ENCODE data around the gene NXF1. TPM values are rescaled to one million over a fixed set of nuclear protein-coding genes. Genes with fewer than 3 reads are reported as not detected.

Gene NXF1
- polyA plus RNA-seq, 1 donor (not counting 4 experiments of a cell fraction or from before 2014, with no cell fraction given) = 25.3 TPM

DNA sequence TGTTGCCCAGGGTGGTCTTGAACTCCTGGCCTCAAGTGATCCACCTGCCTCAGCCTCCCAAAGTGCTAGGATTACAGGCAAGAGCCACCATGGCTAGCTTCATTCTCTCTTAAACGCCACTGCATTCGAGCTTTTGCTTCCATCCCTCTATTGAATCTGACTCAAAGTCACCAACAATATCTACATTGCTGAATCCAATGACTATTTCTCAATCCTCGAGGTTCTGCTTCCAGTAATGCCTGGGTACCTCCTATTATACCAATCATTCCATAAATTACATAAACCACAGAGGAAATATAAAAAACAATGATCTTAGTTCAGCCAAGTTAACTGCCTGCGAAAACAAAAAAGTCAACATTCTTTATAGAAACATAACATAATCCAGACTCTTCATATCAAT lies 11.9 kb upstream of the NXF1 start:
- H3K27me3 ChIP-seq (ENCODE audit: control insufficient read depth, extremely low read depth, insufficient read depth, low read length) = no peaks in the 10 kb centered on the region

DNA sequence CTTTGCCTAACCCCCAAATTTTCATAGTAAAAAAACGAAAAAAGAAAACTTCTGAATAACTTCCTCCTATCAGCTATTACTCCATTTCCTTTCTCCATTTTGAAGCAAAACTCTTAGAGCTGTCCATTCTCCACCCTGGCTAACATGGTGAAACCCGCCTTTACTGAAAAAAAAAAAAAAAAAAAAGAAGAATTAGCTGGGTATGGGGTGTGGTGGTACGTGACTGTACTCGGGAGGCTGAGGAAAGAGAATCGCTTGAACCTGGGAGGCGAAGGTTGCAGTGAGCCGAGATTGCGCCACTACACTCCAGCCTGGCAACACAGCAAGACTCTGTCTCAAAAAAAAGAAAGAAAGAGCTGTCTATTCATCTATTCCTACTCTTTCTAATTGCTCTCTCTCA lies 11.3 kb upstream of the NXF1 start:
- Histone ChIP-seq H3K9ac (ENCODE audit: control insufficient read depth, extremely low read depth, insufficient read depth, low read length) (no peak overlapping the region), H2AFZ (ENCODE audit: control insufficient read depth, low read length) (no peak overlapping the region), H4K20me1 (ENCODE audit: control insufficient read depth, extremely low read depth, insufficient read depth, low read length) (no peaks in the 10 kb centered on the region), H3K9me1 (ENCODE audit: control insufficient read depth, extremely low read depth, insufficient read depth, low read length) (no peaks in the 10 kb centered on the region), H3K4me3 (ENCODE audit: control insufficient read depth in 2 of 3, extremely low read depth in 1 of 3, insufficient read depth in 2 of 3, low read depth in 1 of 3, low read length in 3 of 3) (no peak overlapping the region), H3K4me2 (ENCODE audit: control insufficient read depth, extremely low read depth, insufficient read depth, low read depth, low read length) (no peak overlapping the region), H3K27me3 (ENCODE audit: control insufficient read depth, extremely low read depth, insufficient read depth, low read length) (no peaks in the 10 kb centered on the region), H3K9me3 (ENCODE audit: control insufficient read depth, low read depth, low read length) (no peaks in the 10 kb centered on the region), H3K79me2 (ENCODE audit: control insufficient read depth, insufficient read depth, low read length) (no peaks in the 10 kb centered on the region), H3K4me1 (ENCODE audit: control insufficient read depth, extremely low read depth, insufficient read depth, low read length) (no peaks in the 10 kb centered on the region), H3K36me3 (ENCODE audit: control insufficient read depth in 2 of 2, extremely low read depth in 1 of 2, insufficient read depth in 2 of 2, low read length in 2 of 2) (peaks cover 2 to 7% of the 10 kb centered on the region in 2 experiments), H3K27ac (ENCODE audit: control insufficient read depth, insufficient read depth, low read length) (no peak overlapping the region)
- no peak for DNase-seq (ENCODE audit: low read depth, low spot score)
- dilution Hi-C loops (cut with MboI; ENCODE audit: extremely low pct_ligation_motif_present, low sequenced_read_pairs) = no loop called here
- no peak for FAIRE-seq
- TF ChIP-seq CTCF (optimal IDR thresholded peaks at IDR 0.05 in 1 of 3, IDR thresholded peaks at IDR 0.05 in 1 of 3, conservative IDR thresholded peaks at IDR 0.05 in 1 of 3; ENCODE audit: extremely low read depth in 1 of 3, insufficient read depth in 2 of 3, low read length in 3 of 3) = no peak
- no peak for TF ChIP-seq EZH2 (IDR thresholded peaks at IDR 0.05; ENCODE audit: low read length)

More for the DNA sequence above, 11.9 kb upstream of the NXF1 start:
- dilution Hi-C loops (cut with MboI; ENCODE audit: extremely low pct_ligation_motif_present, low sequenced_read_pairs) = no loop called here
- Histone ChIP-seq H3K9me1 (ENCODE audit: control insufficient read depth, extremely low read depth, insufficient read depth, low read length) (no peaks in the 10 kb centered on the region), H3K9me3 (ENCODE audit: control insufficient read depth, low read depth, low read length) (no peaks in the 10 kb centered on the region), H2AFZ (ENCODE audit: control insufficient read depth, low read length) (no peak overlapping the region), H3K36me3 (ENCODE audit: control insufficient read depth in 2 of 2, extremely low read depth in 1 of 2, insufficient read depth in 2 of 2, low read length in 2 of 2) (peaks cover 2 to 7% of the 10 kb centered on the region in 2 experiments), H3K27ac (ENCODE audit: control insufficient read depth, insufficient read depth, low read length) (no peak overlapping the region), H3K4me2 (ENCODE audit: control insufficient read depth, extremely low read depth, insufficient read depth, low read depth, low read length) (no peak overlapping the region), H4K20me1 (ENCODE audit: control insufficient read depth, extremely low read depth, insufficient read depth, low read length) (no peaks in the 10 kb centered on the region), H3K4me3 (ENCODE audit: control insufficient read depth in 2 of 3, extremely low read depth in 1 of 3, insufficient read depth in 2 of 3, low read depth in 1 of 3, low read length in 3 of 3) (no peak overlapping the region), H3K79me2 (ENCODE audit: control insufficient read depth, insufficient read depth, low read length) (no peaks in the 10 kb centered on the region), H3K4me1 (ENCODE audit: control insufficient read depth, extremely low read depth, insufficient read depth, low read length) (no peaks in the 10 kb centered on the region), H3K9ac (ENCODE audit: control insufficient read depth, extremely low read depth, insufficient read depth, low read length) (no peak overlapping the region)
- no peak for TF ChIP-seq CTCF (optimal IDR thresholded peaks at IDR 0.05 in 1 of 3, IDR thresholded peaks at IDR 0.05 in 1 of 3, conservative IDR thresholded peaks at IDR 0.05 in 1 of 3; ENCODE audit: extremely low read depth in 1 of 3, insufficient read depth in 2 of 3, low read length in 3 of 3)
- TF ChIP-seq EZH2 (IDR thresholded peaks at IDR 0.05; ENCODE audit: low read length) = no peak
- no peak for DNase-seq (ENCODE audit: low read depth, low spot score)
- FAIRE-seq = no peak
